HL-60 (cell line): ENCODE measurements around the gene SLC29A4.
"Not testable (repeated sequence)": the region's sequence is repeated elsewhere in the genome, so short reads cannot be mapped to it uniquely, and the experiment has no call there.

Experiments
- DNase-seq, 2 experiments: peaks; one replicate each; pipeline ENCODE4 v3.0.0-alpha.2; 2010 to 2020; ENCODE audit warnings: low read depth in 1 of 2, low spot score in 1 of 2
- H3K27ac ChIP-seq: fragments of 250-450 bp; sonication (Bioruptor Pico); replicated peaks from 2 replicates; pipeline ENCODE4 v1.5.1; 2020; ENCODE audit warnings: mild to moderate bottlenecking, moderate library complexity
- H3K27me3 ChIP-seq: fragments of 250-450 bp; sonication (Bioruptor Pico); 2 replicates; pipeline ENCODE4 v1.5.1; 2021; ENCODE audit warnings: mild to moderate bottlenecking, moderate library complexity; ENCODE audit not compliant: insufficient read depth, poor library complexity, severe bottlenecking
- H3K4me3 ChIP-seq: replicated peaks from 2 replicates; pipeline ENCODE4 v1.5.1; 2011; ENCODE audit warnings: mild to moderate bottlenecking, control low read depth, low read length; ENCODE audit not compliant: insufficient read depth
- CTCF ChIP-seq: IDR thresholded peaks from one replicate; pipeline ENCODE4 v1.5.1; 2011; ENCODE audit warnings: low read length, control low read depth, inconsistent platforms; ENCODE audit not compliant: insufficient read depth
- GABPA ChIP-seq: IDR thresholded peaks from 2 replicates; pipeline ENCODE4 v1.6.1; 2012; ENCODE audit warnings: low read depth
- POLR2AphosphoS5 ChIP-seq: IDR thresholded peaks from 2 replicates; pipeline ENCODE4 v1.6.1; 2012; ENCODE audit warnings: low read depth
- REST ChIP-seq: IDR thresholded peaks from 2 replicates; pipeline ENCODE4 v1.6.1; 2012; ENCODE audit warnings: low read depth; ENCODE audit not compliant: insufficient replicate concordance
- SPI1 ChIP-seq: IDR thresholded peaks from 2 replicates; pipeline ENCODE4 v1.6.1; 2012; ENCODE audit warnings: low read depth, mild to moderate bottlenecking, borderline replicate concordance

Gene SLC29A4

GRCh38 chr7:5276123-5276522 is 6.6 kb upstream of the SLC29A4 start:
- not testable (repeated sequence) for H3K27ac ChIP-seq, H3K27me3 ChIP-seq, DNase-seq, H3K4me3 ChIP-seq

- Histone ChIP-seq H3K27ac (no peak overlapping the region), H3K27me3 (no peaks in the 10 kb centered on the region), H3K4me3 (no peak overlapping the region)
- DNase-seq = no peak
- no peak for TF ChIP-seq POLR2AphosphoS5
- TF ChIP-seq CTCF = no peak
- no peak for TF ChIP-seq GABPA
- no peak for TF ChIP-seq REST
- no peak for TF ChIP-seq SPI1
These were observed 6.1 kb upstream of the SLC29A4 start for GRCh38 chr7:5276611-5277010.

- Histone ChIP-seq H3K27ac (no peak overlapping the region), H3K4me3 (no peak overlapping the region), H3K27me3 (peaks cover 5% of the 10 kb centered on the region)
- TF ChIP-seq GABPA (no peak), SPI1 (no peak), CTCF (no peak), POLR2AphosphoS5 (no peak), REST (no peak)
- DNase-seq = no peak
These were observed 4.0 kb upstream of the SLC29A4 start for GRCh38 chr7:5278766-5279165.

- H3K4me3 ChIP-seq = no peak overlapping the region
- TF ChIP-seq REST (no peak), CTCF (no peak), GABPA (no peak)
- DNase-seq = no peak
- H3K27me3 ChIP-seq = peaks cover 7% of the 10 kb centered on the region
- H3K27ac ChIP-seq = no peak overlapping the region
These were observed 3.0 kb upstream of the SLC29A4 start for GRCh38 chr7:5279734-5280133.

- H3K4me3 ChIP-seq, H3K27ac ChIP-seq, DNase-seq: not testable (repeated sequence)
These were observed 894 bp upstream of the SLC29A4 start for GRCh38 chr7:5281598-5282500.

More at GRCh38 chr7:5281598-5282500, 894 bp upstream of the SLC29A4 start:
- H3K27me3 ChIP-seq = not testable (repeated sequence)
